ENCODE measurements around the gene WDR86. TPM values are rescaled to one million over a fixed set of nuclear protein-coding genes. Genes with fewer than 3 reads are reported as not detected.

The WDR86 gene
- total RNA-seq, 1 donor from 2014 or later: 19.4 TPM

GRCh38 chr7:151349507-151349853, 60.4 kb downstream of the WDR86 start:
- DNase-seq (ENCODE audit: extremely low spot score in 2 of 2): no peak
- Histone ChIP-seq H3K9me3 (no peaks in the 10 kb centered on the region), H3K27me3 (no peaks in the 10 kb centered on the region), H3K4me3 (peak overlapping the region in 1 of 2 donors; percentile 24), H3K27ac (peak overlapping the region; percentile 10), H3K36me3 (peaks cover 0 to 60% of the 10 kb centered on the region in 2 donors), H3K4me1 (peaks cover 7% of the 10 kb centered on the region)
- intact Hi-C loops (cut with DNase I): loop anchor here (5.0 kb wide), 1 partner anchor 37 kb away; no protein-coding TSS in a partner anchor
- TF ChIP-seq CTCF (IDR thresholded peaks at IDR 0.05) (no peak), POLR2A (IDR thresholded peaks at IDR 0.05) (no peak), POLR2AphosphoS5 (IDR thresholded peaks at IDR 0.05; ENCODE audit: insufficient read depth in 1 of 2, low read depth in 1 of 2) (no peak)

DNA sequence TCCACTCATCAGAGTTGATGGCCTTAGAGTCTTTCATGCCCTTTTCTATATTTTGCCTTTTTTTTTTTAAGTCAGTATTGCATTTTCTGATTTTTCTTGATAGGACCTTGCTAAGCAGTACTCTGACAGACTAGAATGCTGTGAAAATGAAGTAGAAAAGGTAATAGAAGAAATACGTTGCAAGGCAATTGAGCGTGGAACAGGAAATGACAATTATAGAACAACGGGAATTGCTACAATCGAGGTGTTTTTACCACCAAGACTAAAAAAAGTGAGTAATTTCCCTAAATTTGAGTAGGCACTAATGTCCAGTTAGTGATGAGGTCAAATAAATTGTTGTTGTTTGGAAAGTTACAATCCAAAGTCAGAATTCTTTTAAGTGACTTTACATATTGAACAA, 60.9 kb downstream of the WDR86 start:
- Histone ChIP-seq H3K27ac (peak overlapping the region; percentile 10), H3K4me1 (peaks cover 7% of the 10 kb centered on the region), H3K4me3 (no peak overlapping the region), H3K36me3 (peaks cover 0 to 60% of the 10 kb centered on the region in 2 donors), H3K27me3 (no peaks in the 10 kb centered on the region), H3K9me3 (no peaks in the 10 kb centered on the region)
- TF ChIP-seq CTCF (IDR thresholded peaks at IDR 0.05) (no peak), POLR2A (IDR thresholded peaks at IDR 0.05) (no peak), POLR2AphosphoS5 (IDR thresholded peaks at IDR 0.05; ENCODE audit: insufficient read depth in 1 of 2, low read depth in 1 of 2) (no peak)
- intact Hi-C loops (cut with DNase I): loop anchor here (5.0 kb wide), 1 partner anchor 37 kb away; no protein-coding TSS in a partner anchor
- no peak for DNase-seq (ENCODE audit: extremely low spot score in 2 of 2)

DNA sequence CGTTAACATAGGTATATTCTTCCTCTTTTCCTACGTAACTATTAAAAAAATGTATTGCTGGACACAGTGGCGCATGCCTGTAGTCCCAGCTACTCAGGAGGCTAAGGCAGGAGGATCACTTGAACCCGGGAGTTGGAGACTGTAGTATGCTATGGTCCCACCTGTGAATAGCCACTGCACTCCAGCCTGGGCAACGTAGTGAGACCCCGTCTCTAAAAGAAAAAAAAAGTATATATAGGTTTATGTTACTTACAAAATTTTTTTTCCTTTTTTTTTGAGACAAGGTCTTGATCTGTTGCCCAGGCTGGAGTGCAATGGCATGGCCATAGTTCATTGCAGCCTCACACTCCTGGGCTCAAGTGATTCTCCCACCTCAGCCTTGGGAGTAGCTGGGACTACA, 62.6 kb downstream of the WDR86 start:
- Histone ChIP-seq H3K27me3 (no peaks in the 10 kb centered on the region), H3K4me1 (peaks cover 22% of the 10 kb centered on the region), H3K4me3 (no peak overlapping the region), H3K27ac (no peak overlapping the region), H3K36me3 (peaks cover 0 to 47% of the 10 kb centered on the region in 2 donors), H3K9me3 (no peaks in the 10 kb centered on the region)
- intact Hi-C loops (cut with DNase I): loop anchor here (5.0 kb wide), 1 partner anchor 35 kb away; no protein-coding TSS in a partner anchor
- no peak for DNase-seq (ENCODE audit: extremely low spot score in 2 of 2)
- TF ChIP-seq POLR2AphosphoS5 (IDR thresholded peaks at IDR 0.05; ENCODE audit: insufficient read depth in 1 of 2, low read depth in 1 of 2) (no peak), CTCF (IDR thresholded peaks at IDR 0.05) (no peak), POLR2A (IDR thresholded peaks at IDR 0.05) (no peak)

DNA sequence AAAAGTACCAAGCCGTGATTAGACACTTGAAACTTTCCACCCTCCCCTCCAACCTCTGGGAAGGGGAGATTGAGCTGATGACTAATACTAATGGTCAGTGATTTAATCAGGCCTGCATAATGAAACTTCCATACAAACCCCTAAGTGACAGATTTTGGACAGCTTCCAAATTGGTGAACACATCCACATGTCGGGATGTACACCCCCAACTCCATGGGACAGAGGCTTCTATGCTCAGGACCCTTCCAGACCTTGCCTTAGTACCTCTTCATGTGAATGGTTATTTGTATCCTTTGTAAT, 63.4 kb downstream of the WDR86 start:
- TF ChIP-seq POLR2AphosphoS5 (IDR thresholded peaks at IDR 0.05; ENCODE audit: insufficient read depth in 1 of 2, low read depth in 1 of 2): no peak
- TF ChIP-seq CTCF (IDR thresholded peaks at IDR 0.05): no peak
- peaks cover 23% of the 10 kb centered on the region for H3K4me1 ChIP-seq
- no peak overlapping the region for H3K27ac ChIP-seq
- peaks cover 0 to 39% of the 10 kb centered on the region in 2 donors for H3K36me3 ChIP-seq
- H3K9me3 ChIP-seq: no peaks in the 10 kb centered on the region
- no peak for DNase-seq (ENCODE audit: extremely low spot score in 2 of 2)
- H3K4me3 ChIP-seq: no peak overlapping the region
- no peaks in the 10 kb centered on the region for H3K27me3 ChIP-seq
- intact Hi-C loops (cut with DNase I): loop anchor here (5.0 kb wide), 1 partner anchor 34 kb away; no protein-coding TSS in a partner anchor

GRCh38 chr7:151345576-151346469, 64.0 kb downstream of the WDR86 start:
- Histone ChIP-seq H3K36me3 (peaks cover 0 to 33% of the 10 kb centered on the region in 2 donors), H3K27ac (no peak overlapping the region), H3K9me3 (no peaks in the 10 kb centered on the region), H3K4me3 (no peak overlapping the region), H3K4me1 (peaks cover 25% of the 10 kb centered on the region), H3K27me3 (no peaks in the 10 kb centered on the region)
- no peak for TF ChIP-seq CTCF (IDR thresholded peaks at IDR 0.05)
- no peak for TF ChIP-seq POLR2AphosphoS5 (IDR thresholded peaks at IDR 0.05; ENCODE audit: insufficient read depth in 1 of 2, low read depth in 1 of 2)
- TF ChIP-seq POLR2A (IDR thresholded peaks at IDR 0.05): no peak
- intact Hi-C loops (cut with DNase I): loop anchor here (5.0 kb wide), 1 partner anchor 34 kb away; no protein-coding TSS in a partner anchor
- DNase-seq (ENCODE audit: extremely low spot score in 2 of 2): no peak

All from vagina (tissue), 2 donors.